ENCODE results near the gene OIT3.

DNA sequence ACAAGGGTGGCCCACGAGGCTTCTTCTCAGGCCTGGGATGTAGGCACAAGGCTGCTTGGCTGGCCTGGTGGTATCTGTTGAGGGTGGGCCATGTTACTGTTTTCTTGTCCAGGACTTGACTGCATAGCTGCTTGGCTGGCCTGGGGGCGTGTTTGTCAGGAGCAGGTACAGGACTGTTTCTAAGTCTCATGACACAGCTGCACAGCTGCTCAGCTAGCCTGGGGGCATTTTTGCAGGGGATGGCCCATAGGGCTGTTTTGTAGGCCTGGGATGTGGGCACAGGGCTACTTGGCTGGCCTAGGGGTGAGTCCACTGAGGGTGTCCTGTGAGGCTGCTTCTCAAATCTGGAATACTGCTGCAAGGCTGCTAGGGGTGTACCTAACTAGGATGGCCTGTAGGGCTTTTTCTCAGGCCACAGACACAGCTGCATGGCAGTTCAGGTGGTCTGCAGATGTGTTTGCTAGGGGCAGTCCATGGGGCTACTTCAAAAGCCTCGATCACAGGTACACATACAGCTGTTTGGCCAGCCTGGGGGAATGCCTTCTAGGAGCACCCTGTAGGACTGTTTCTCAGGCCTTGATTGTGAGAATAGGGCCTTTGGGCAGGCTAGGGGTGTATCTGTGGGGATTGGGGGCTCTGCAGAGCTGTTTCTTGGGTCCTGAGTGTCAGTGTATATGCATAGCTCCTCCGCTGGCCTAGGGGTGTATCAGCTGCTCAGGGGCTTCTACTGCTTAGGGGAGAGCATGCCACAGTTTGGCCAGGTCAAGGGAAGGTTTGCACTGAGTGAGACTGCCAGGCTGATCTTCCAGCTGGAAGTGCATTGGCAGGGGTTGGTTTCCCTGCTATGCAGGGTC is 87.7 kb downstream of the OIT3 start:
- TF ChIP-seq, protein P1, sequence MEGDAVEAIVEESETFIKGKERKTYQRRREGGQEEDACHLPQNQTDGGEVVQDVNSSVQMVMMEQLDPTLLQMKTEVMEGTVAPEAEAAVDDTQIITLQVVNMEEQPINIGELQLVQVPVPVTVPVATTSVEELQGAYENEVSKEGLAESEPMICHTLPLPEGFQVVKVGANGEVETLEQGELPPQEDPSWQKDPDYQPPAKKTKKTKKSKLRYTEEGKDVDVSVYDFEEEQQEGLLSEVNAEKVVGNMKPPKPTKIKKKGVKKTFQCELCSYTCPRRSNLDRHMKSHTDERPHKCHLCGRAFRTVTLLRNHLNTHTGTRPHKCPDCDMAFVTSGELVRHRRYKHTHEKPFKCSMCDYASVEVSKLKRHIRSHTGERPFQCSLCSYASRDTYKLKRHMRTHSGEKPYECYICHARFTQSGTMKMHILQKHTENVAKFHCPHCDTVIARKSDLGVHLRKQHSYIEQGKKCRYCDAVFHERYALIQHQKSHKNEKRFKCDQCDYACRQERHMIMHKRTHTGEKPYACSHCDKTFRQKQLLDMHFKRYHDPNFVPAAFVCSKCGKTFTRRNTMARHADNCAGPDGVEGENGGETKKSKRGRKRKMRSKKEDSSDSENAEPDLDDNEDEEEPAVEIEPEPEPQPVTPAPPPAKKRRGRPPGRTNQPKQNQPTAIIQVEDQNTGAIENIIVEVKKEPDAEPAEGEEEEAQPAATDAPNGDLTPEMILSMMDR (IDR thresholded peaks at IDR 0.05) = no peak
- no peak for TF ChIP-seq EP300 (IDR thresholded peaks at IDR 0.05; ENCODE audit: low read depth)
